Activated B cell treated with CpG ODN at 0.5 μM for 24 hours (primary cell): ENCODE data around the gene MAP3K20. TPM values are rescaled to one million over a fixed set of nuclear protein-coding genes. Genes with fewer than 3 reads are reported as not detected.
"Not testable (repeated sequence)": the region's sequence is repeated elsewhere in the genome, so short reads cannot be mapped to it uniquely, and the experiment has no call there.

Experiments
- ATAC-seq: fragments of 200-7000 bp; cut with Tn5 transposase; one replicate; pipeline ENCODE4 v1.10.0; 2021; ENCODE audit warnings: low read depth, mild to moderate bottlenecking, moderate library complexity
- CTCF ChIA-PET: fragments of 350-600 bp; sonication (Branson Sonifier 250); formaldehyde crosslinking; loops from one replicate; lab custom pipeline; 2021; ENCODE audit warnings: antibody characterized with exemption; lab: Charles Lee
- POLR2A ChIA-PET: fragments of 350-600 bp; sonication (Branson Sonifier 250); formaldehyde crosslinking; loops from one replicate; lab custom pipeline; 2021; ENCODE audit warnings: antibody characterized with exemption; lab: Charles Lee
- DNase-seq: peaks from one replicate; pipeline ENCODE4 v3.0.0; 2022
- H3K27ac Mint-ChIP-seq: one replicate; pipeline ENCODE4 v1.8.0; 2020; ENCODE audit warnings: mixed read lengths
- H3K27me3 Mint-ChIP-seq: one replicate; pipeline ENCODE4 v1.8.0; 2021; ENCODE audit warnings: mixed read lengths
- H3K36me3 Mint-ChIP-seq: one replicate; pipeline ENCODE4 v1.8.0; 2021; ENCODE audit warnings: low read depth, mixed read lengths
- H3K4me1 Mint-ChIP-seq: one replicate; pipeline ENCODE4 v1.8.0; 2021; ENCODE audit warnings: mixed read lengths
- H3K4me3 Mint-ChIP-seq: one replicate; pipeline ENCODE4 v1.8.0; 2020; ENCODE audit warnings: mild to moderate bottlenecking, mixed read lengths
- H3K9me3 Mint-ChIP-seq: one replicate; pipeline ENCODE4 v1.8.0; 2020; ENCODE audit warnings: mixed read lengths
- CTCF ChIP-seq: fragments of 200-600 bp; IDR thresholded peaks from one replicate; pipeline ENCODE4 v1.8.0; 2022; ENCODE audit warnings: antibody characterized with exemption, mild to moderate bottlenecking
- intact Hi-C: fragments of 100-400 bp; cut with micrococcal nuclease; formaldehyde crosslinking; loops from one replicate; pipeline ENCODE4 v1.15.1; 2024
- total RNA-seq: library from RNA; stranded (reverse); gene quantifications from 2 replicates; pipeline ENCODE4 v1.2.3, GENCODE V29; 2022

The MAP3K20 gene
- total RNA-seq, 1 donor from 2014 or later = 8.7 TPM

- Mint-ChIP-seq H3K4me3 (no peak overlapping the region), H3K27ac (no peak overlapping the region), H3K9me3 (no peaks in the 10 kb centered on the region), H3K27me3 (no peaks in the 10 kb centered on the region), H3K36me3 (no peaks in the 10 kb centered on the region), H3K4me1 (peaks cover 9% of the 10 kb centered on the region)
- no peak for DNase-seq
- POLR2A ChIA-PET = no interaction called here
- intact Hi-C loops = no loop called here
- CTCF ChIA-PET = no interaction called here
- no peak for ATAC-seq
- TF ChIP-seq CTCF = no peak
Measured at GRCh38 chr2:173124441-173124840, 48.8 kb downstream of the MAP3K20 start.

GRCh38 chr2:173126819-173127218 lies 51.2 kb downstream of the MAP3K20 start:
- Mint-ChIP-seq H3K4me1 (no peaks in the 10 kb centered on the region), H3K4me3 (no peak overlapping the region), H3K36me3 (no peaks in the 10 kb centered on the region), H3K27ac (no peak overlapping the region), H3K9me3 (no peaks in the 10 kb centered on the region), H3K27me3 (no peaks in the 10 kb centered on the region)
- ChIA-PET POLR2A (interaction anchor here (0.7 kb wide), 1 partner anchor 50 kb away, joined by 4 read pairs; no protein-coding TSS in a partner anchor), CTCF (no interaction called here)
- ATAC-seq (no peak), DNase-seq (no peak)
- no peak for TF ChIP-seq CTCF
- intact Hi-C loops = no loop called here

- not testable (repeated sequence) for H3K4me1 Mint-ChIP-seq
Measured at GRCh38 chr2:173128132-173128531, 52.5 kb downstream of the MAP3K20 start.

GRCh38 chr2:173130496-173131465 lies 55.1 kb downstream of the MAP3K20 start:
- no peaks in the 10 kb centered on the region for H3K4me1 Mint-ChIP-seq
- H3K27me3 Mint-ChIP-seq = no peaks in the 10 kb centered on the region
- ChIA-PET POLR2A (no interaction called here), CTCF (no interaction called here)
- no peak overlapping the region for H3K4me3 Mint-ChIP-seq
- DNase-seq = no peak
- H3K36me3 Mint-ChIP-seq = no peaks in the 10 kb centered on the region
- no peak overlapping the region for H3K27ac Mint-ChIP-seq
- no peak for ATAC-seq
- TF ChIP-seq CTCF = no peak
- H3K9me3 Mint-ChIP-seq = no peaks in the 10 kb centered on the region
- intact Hi-C loops = no loop called here

More at GRCh38 chr2:173128132-173128531, 52.5 kb downstream of the MAP3K20 start:
- POLR2A ChIA-PET, ATAC-seq, H3K27me3 Mint-ChIP-seq, intact Hi-C loops, CTCF ChIA-PET, H3K4me3 Mint-ChIP-seq, H3K27ac Mint-ChIP-seq, H3K9me3 Mint-ChIP-seq, DNase-seq, H3K36me3 Mint-ChIP-seq: not testable (repeated sequence)

- H3K27me3 Mint-ChIP-seq = no peaks in the 10 kb centered on the region
- no peak overlapping the region for H3K27ac Mint-ChIP-seq
- no peaks in the 10 kb centered on the region for H3K36me3 Mint-ChIP-seq
- no peaks in the 10 kb centered on the region for H3K4me1 Mint-ChIP-seq
- TF ChIP-seq CTCF = no peak
- DNase-seq (no peak), ATAC-seq (no peak)
- ChIA-PET CTCF (no interaction called here), POLR2A (no interaction called here)
- no peaks in the 10 kb centered on the region for H3K9me3 Mint-ChIP-seq
- H3K4me3 Mint-ChIP-seq = no peak overlapping the region
- intact Hi-C loops = no loop called here
Measured at GRCh38 chr2:173132531-173132930, 56.9 kb downstream of the MAP3K20 start.
